A549 (cell line): ENCODE measurements around the gene ANGPT4. TPM values are rescaled to one million over a fixed set of nuclear protein-coding genes. Genes with fewer than 3 reads are reported as not detected.

ENCODE experiments used
- ATAC-seq, 2 experiments: fragments of 200-7000 bp in 1 of 2; fragments of >200 bp in 1 of 2; cut with Nextera tagmentation in 1 of 2; cut with Tn5 transposase in 1 of 2; 3 replicates each; pipeline versions ENCODE4 v1.8.0 to v1.9.1; 2018 to 2020; ENCODE audit warnings: mild to moderate bottlenecking in 1 of 2, moderate library complexity in 1 of 2
- CTCF ChIA-PET: fragments of 300-600 bp; sonication (Branson Sonifier 250); formaldehyde crosslinking; extraction: SDS; loops from one replicate; lab custom pipeline; 2021; ENCODE audit warnings: antibody characterized with exemption, inconsistent platforms; lab: Yijun Ruan, JAX
- POLR2A ChIA-PET: fragments of 350-600 bp; formaldehyde crosslinking; extraction: SDS; loops from one replicate; lab custom pipeline; 2021; ENCODE audit warnings: antibody characterized with exemption, inconsistent platforms; lab: Yijun Ruan, JAX
- DNase-seq, 2 experiments: peaks; one replicate each; pipeline versions ENCODE4 v3.0.0 to v3.0.0-alpha.2; 2011 to 2016; ENCODE audit warnings: low read depth in 1 of 2, low spot score in 1 of 2
- FAIRE-seq: peaks from 2 replicates; lab custom pipeline; 2011; peaks lifted over from hg19 to GRCh38; lab: Jason Lieb, UNC
- H3K27ac ChIP-seq, 2 experiments: fragments of >200 bp; sonication (Bioruptor Twin); formaldehyde crosslinking; 3 replicates each; pipeline ENCODE4 v1.5.1; 2016 to 2017
- H3K4me1 ChIP-seq: fragments of >200 bp; sonication (Bioruptor Twin); formaldehyde crosslinking; 3 replicates; pipeline ENCODE4 v1.6.1; 2016
- H3K4me2 ChIP-seq: fragments of >200 bp; sonication (Bioruptor Twin); formaldehyde crosslinking; 3 replicates; pipeline ENCODE4 v1.6.1; 2016
- H3K4me3 ChIP-seq: fragments of >200 bp; sonication (Bioruptor Twin); formaldehyde crosslinking; 3 replicates; pipeline ENCODE4 v1.5.1; 2016
- H3K9me3 ChIP-seq: fragments of >200 bp; sonication (Bioruptor Twin); formaldehyde crosslinking; 3 replicates; pipeline ENCODE4 v1.6.1; 2016
- CBX8 ChIP-seq: fragments of 200-600 bp; sonication (generic); IDR thresholded peaks from 2 replicates; pipeline ENCODE4 v1.6.1; 2016
- CHD4 ChIP-seq: fragments of 200-600 bp; sonication (generic); IDR thresholded peaks from 2 replicates; pipeline ENCODE4 v1.6.1; 2016; ENCODE audit warnings: antibody characterized with exemption, mild to moderate bottlenecking, borderline replicate concordance
- EHF ChIP-seq: fragments of 250-450 bp; sonication (Bioruptor Pico); IDR thresholded peaks from 2 replicates; pipeline ENCODE4 v1.5.0; 2020; ENCODE audit warnings: mild to moderate bottlenecking
- ELK1 ChIP-seq: fragments of 150-350 bp; IDR thresholded peaks from 2 replicates; pipeline ENCODE4 v1.6.1; 2014; ENCODE audit warnings: low read depth, mild to moderate bottlenecking, low read length
- EP300 ChIP-seq, 2 experiments: fragments of >200 bp; sonication (Bioruptor Twin); formaldehyde crosslinking; IDR thresholded peaks; 2 replicates in 1 of 2; 3 replicates in 1 of 2; pipeline ENCODE4 v1.6.1; 2016 to 2017
- ESRRA ChIP-seq: fragments of 150-350 bp; IDR thresholded peaks from 2 replicates; pipeline ENCODE4 v1.6.1; 2014; ENCODE audit warnings: mild to moderate bottlenecking, low read length, borderline replicate concordance
- FOXS1 ChIP-seq: fragments of 250-450 bp; sonication (Bioruptor Pico); IDR thresholded peaks from 2 replicates; pipeline ENCODE4 v1.5.0; 2020; ENCODE audit warnings: mild to moderate bottlenecking, moderate library complexity
- HOXA7 ChIP-seq: fragments of 250-450 bp; sonication (Bioruptor Pico); IDR thresholded peaks from 2 replicates; pipeline ENCODE4 v1.5.0; 2020; ENCODE audit warnings: mild to moderate bottlenecking, moderate library complexity
- HOXB13 ChIP-seq: fragments of 250-450 bp; sonication (Bioruptor Pico); IDR thresholded peaks from 2 replicates; pipeline ENCODE4 v1.5.0; 2020; ENCODE audit warnings: low read depth, mild to moderate bottlenecking, moderate library complexity
- MAFK ChIP-seq: fragments of 450-650 bp; IDR thresholded peaks from 2 replicates; pipeline ENCODE4 v1.6.1; 2014; ENCODE audit not compliant: partially characterized antibody
- RCOR1 ChIP-seq: fragments of 150-350 bp; IDR thresholded peaks from 2 replicates; pipeline ENCODE4 v1.6.1; 2014; ENCODE audit warnings: antibody characterized with exemption, low read length, low read depth
- REST ChIP-seq: fragments of 200-600 bp; sonication (generic); IDR thresholded peaks from 2 replicates; pipeline ENCODE4 v1.6.1; 2016; ENCODE audit warnings: antibody characterized with exemption, mild to moderate bottlenecking, moderate library complexity
- RFX5 ChIP-seq: fragments of 450-650 bp; IDR thresholded peaks from 2 replicates; pipeline ENCODE4 v1.7.1; 2014; ENCODE audit warnings: antibody characterized with exemption, mild to moderate bottlenecking, moderate library complexity
- SMC3 ChIP-seq: fragments of >200 bp; sonication (Bioruptor Twin); formaldehyde crosslinking; IDR thresholded peaks from 3 replicates; pipeline ENCODE4 v1.6.1; 2018; ENCODE audit warnings: inconsistent platforms
- TFCP2L1 ChIP-seq: fragments of 250-450 bp; sonication (Bioruptor Pico); IDR thresholded peaks from 2 replicates; pipeline ENCODE4 v1.5.0; 2021; ENCODE audit warnings: mild to moderate bottlenecking
- ZC3H11A ChIP-seq: fragments of 450-650 bp; IDR thresholded peaks from 2 replicates; pipeline ENCODE4 v1.6.1; 2014; ENCODE audit warnings: antibody characterized with exemption, mild to moderate bottlenecking
- ZFP36 ChIP-seq: fragments of 450-650 bp; IDR thresholded peaks from 2 replicates; pipeline ENCODE4 v1.6.1; 2014; ENCODE audit warnings: borderline replicate concordance; ENCODE audit not compliant: partially characterized antibody
- ZSCAN20 ChIP-seq: fragments of 250-450 bp; sonication (Bioruptor Pico); IDR thresholded peaks from 2 replicates; pipeline ENCODE4 v1.8.0; 2022; ENCODE audit warnings: mild to moderate bottlenecking, moderate library complexity
- WGBS: methylation state at CpG from one replicate; pipeline ENCODE4 v1.1.6; 2017; ENCODE audit errors: missing lambda C conversion rate; 5-methylcytosine and 5-hydroxymethylcytosine counted together
- polyA plus RNA-seq, 4 experiments: library from polyadenylated mRNA; depleted of rRNA in 3 of 4; stranded (reverse); fragments of >200 nt; fragmentation: RNase III in 1 of 4; extraction: RNeasy Plus Mini Kit Qiagen cat#74134 plus additional on column Dnase treatment in 1 of 4; gene quantifications; 2 replicates in 3 of 4; 3 replicates in 1 of 4; pipeline ENCODE4 v1.2.3, GENCODE V29; 2011 to 2017
- TF ChIP-seq, protein P1 (sequence below): fragments of >200 bp; sonication (Bioruptor Twin); formaldehyde crosslinking; IDR thresholded peaks from 2 replicates; pipeline ENCODE4 v1.6.1; 2016
- TF ChIP-seq, protein P2 (sequence below): IDR thresholded peaks from 2 replicates; pipeline ENCODE4 v1.6.1; 2012
- TF ChIP-seq, protein P3 (sequence below): fragments of >200 bp; sonication (Bioruptor Twin); formaldehyde crosslinking; IDR thresholded peaks from 3 replicates; pipeline ENCODE4 v1.5.1; 2016

The ANGPT4 gene
- polyA plus RNA-seq, 2 of the 4 experiments (the other 2 are of a cell fraction): 0.04 TPM; not detected in 1

- TF ChIP-seq REST (no peak), MAFK (no peak), CBX8 (no peak)
Observed at GRCh38 chr20:823574-823902, 92.6 kb downstream of the ANGPT4 start (continued).

DNA sequence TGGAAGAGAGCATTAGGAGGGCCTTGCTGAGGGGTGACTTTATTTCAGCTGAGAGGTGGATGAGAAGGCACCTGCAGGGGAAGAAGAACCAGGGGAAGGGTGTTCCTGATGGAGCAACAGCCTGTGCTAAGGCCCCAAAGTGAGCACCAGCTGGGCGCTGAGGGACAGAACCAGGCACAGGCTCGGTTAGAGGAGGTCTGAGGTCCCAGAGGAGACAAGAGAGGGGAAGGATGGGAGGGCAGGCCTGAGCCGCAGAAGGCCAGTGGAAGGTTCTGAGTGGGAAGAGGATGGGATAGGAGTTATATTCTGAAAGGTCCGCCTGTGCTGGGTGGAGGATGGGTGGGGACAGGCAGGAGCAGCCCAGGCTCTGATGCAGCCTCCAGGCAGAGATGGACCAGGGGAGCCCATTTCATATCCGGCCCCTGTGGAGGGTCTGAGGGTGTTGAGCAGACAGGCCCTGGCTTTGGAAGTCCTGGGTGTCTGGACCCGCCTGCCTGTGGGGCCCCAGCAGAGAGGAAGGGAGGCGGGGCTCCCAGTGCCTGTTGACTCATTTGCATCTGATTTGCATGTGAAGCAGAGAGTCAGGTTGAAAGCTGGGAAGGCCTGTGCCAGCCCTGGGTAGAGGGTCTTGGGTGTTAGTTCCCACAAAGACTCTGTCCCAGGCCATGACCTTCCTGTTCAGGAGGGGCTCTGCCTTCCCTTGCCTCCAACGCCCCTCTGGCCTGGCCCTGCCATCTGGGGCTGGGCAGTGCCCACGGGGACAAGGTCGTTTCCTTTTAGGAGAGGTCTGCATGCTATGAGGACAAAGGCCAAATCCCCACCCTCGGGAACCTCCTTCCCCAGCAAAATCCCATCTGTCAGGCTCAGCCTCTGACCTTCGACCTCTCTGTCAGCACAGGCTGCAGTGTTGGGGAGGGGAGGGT, 93.2 kb downstream of the ANGPT4 start:
- 73% methylated on average over 12 of the region's 12 CpGs for WGBS
- TF ChIP-seq CHD4: no peak
- no peak for TF ChIP-seq TFCP2L1 (CRISPR knock-in tag)
- TF ChIP-seq RCOR1: no peak
- no peak for TF ChIP-seq ZSCAN20
- TF ChIP-seq FOXS1: no peak
- TF ChIP-seq HOXA7: no peak
- CTCF ChIA-PET: interaction anchor here (22.7 kb wide), 1 partner anchor 138 kb away, joined by 872 read pairs; no protein-coding TSS in a partner anchor
- Histone ChIP-seq H3K27ac (no peak overlapping the region), H3K9me3 (no peaks in the 10 kb centered on the region), H3K4me3 (no peak overlapping the region), H3K4me2 (no peak overlapping the region), H3K4me1 (no peaks in the 10 kb centered on the region)
- no peak for FAIRE-seq
- POLR2A ChIA-PET: no interaction called here
- ATAC-seq: no peak
- DNase-seq: no peak

DNA sequence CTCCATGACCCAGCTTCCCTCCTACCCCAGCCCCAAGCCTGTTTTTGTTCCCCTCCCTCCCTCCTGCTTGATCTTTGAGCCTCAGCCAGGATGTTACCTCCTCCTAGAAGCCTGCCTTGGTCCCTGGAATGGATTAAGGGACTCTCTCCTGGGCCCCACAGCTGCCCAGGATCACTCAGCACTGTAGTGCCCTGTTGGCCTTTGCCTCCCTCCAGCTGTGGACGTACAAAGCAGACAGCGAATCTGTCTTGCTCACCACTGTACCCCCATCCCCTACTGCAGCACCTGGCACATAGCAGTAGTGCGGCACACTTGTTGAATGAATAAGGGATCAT, 94.4 kb downstream of the ANGPT4 start:
- Histone ChIP-seq H3K4me3 (no peak overlapping the region), H3K9me3 (no peaks in the 10 kb centered on the region)
- TF ChIP-seq, protein P1, sequence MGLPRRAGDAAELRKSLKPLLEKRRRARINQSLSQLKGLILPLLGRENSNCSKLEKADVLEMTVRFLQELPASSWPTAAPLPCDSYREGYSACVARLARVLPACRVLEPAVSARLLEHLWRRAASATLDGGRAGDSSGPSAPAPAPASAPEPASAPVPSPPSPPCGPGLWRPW: no peak
- TF ChIP-seq SMC3 (no peak), RCOR1 (no peak), ESRRA (no peak), ZFP36 (no peak), RFX5 (no peak), EHF (CRISPR knock-in tag) (no peak), ZC3H11A (no peak), HOXB13 (no peak), ELK1 (no peak), EP300 (IDR thresholded peaks at IDR 0.05) (no peak)
- TF ChIP-seq, protein P2, sequence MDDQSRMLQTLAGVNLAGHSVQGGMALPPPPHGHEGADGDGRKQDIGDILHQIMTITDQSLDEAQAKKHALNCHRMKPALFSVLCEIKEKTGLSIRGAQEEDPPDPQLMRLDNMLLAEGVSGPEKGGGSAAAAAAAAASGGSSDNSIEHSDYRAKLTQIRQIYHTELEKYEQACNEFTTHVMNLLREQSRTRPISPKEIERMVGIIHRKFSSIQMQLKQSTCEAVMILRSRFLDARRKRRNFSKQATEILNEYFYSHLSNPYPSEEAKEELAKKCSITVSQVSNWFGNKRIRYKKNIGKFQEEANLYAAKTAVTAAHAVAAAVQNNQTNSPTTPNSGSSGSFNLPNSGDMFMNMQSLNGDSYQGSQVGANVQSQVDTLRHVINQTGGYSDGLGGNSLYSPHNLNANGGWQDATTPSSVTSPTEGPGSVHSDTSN: no peak
- TF ChIP-seq, protein P3, sequence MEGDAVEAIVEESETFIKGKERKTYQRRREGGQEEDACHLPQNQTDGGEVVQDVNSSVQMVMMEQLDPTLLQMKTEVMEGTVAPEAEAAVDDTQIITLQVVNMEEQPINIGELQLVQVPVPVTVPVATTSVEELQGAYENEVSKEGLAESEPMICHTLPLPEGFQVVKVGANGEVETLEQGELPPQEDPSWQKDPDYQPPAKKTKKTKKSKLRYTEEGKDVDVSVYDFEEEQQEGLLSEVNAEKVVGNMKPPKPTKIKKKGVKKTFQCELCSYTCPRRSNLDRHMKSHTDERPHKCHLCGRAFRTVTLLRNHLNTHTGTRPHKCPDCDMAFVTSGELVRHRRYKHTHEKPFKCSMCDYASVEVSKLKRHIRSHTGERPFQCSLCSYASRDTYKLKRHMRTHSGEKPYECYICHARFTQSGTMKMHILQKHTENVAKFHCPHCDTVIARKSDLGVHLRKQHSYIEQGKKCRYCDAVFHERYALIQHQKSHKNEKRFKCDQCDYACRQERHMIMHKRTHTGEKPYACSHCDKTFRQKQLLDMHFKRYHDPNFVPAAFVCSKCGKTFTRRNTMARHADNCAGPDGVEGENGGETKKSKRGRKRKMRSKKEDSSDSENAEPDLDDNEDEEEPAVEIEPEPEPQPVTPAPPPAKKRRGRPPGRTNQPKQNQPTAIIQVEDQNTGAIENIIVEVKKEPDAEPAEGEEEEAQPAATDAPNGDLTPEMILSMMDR: no peak
- TF ChIP-seq, all 56 proteins: peak for 0
- DNase-seq: no peak
- no peak overlapping the region for H3K27ac ChIP-seq
- no peak overlapping the region for H3K4me2 ChIP-seq
- WGBS: 95% methylated on average over 3 of the region's 3 CpGs
- no peak for ATAC-seq
- no peak for FAIRE-seq
- ChIA-PET POLR2A (no interaction called here), CTCF (interaction anchor here (22.7 kb wide), 1 partner anchor 139 kb away, joined by 872 read pairs; no protein-coding TSS in a partner anchor)
- no peaks in the 10 kb centered on the region for H3K4me1 ChIP-seq
